Activated naive CD4-positive, alpha-beta T cell treated with anti-CD3 and anti-CD28 coated beads for 36 hours (primary cell): ENCODE results near the gene PTH2. TPM values are rescaled to one million over a fixed set of nuclear protein-coding genes. Genes with fewer than 3 reads are reported as not detected.
A peak's percentile ranks its signal among the peaks of the same experiment; 100 is the strongest.
"Not testable (repeated sequence)": the region's sequence is repeated elsewhere in the genome, so short reads cannot be mapped to it uniquely, and the experiment has no call there.

Experiments used
- CTCF ChIA-PET: fragments of 350-600 bp; sonication (Branson Sonifier 250); formaldehyde crosslinking; loops from one replicate; lab custom pipeline; 2021; ENCODE audit warnings: antibody characterized with exemption; lab: Charles Lee
- DNase-seq: peaks from one replicate; pipeline ENCODE4 v3.0.0-alpha.2; 2020
- H3K27ac Mint-ChIP-seq: one replicate; pipeline ENCODE4 v1.8.0; 2021; ENCODE audit warnings: mild to moderate bottlenecking, mixed read lengths
- H3K27me3 Mint-ChIP-seq: one replicate; pipeline ENCODE4 v1.8.0; 2021; ENCODE audit warnings: low read depth, mixed read lengths
- H3K36me3 Mint-ChIP-seq: one replicate; pipeline ENCODE4 v1.8.0; 2021; ENCODE audit warnings: low read depth, mixed read lengths
- H3K4me1 Mint-ChIP-seq: one replicate; pipeline ENCODE4 v1.8.0; 2021; ENCODE audit warnings: low read depth, mixed read lengths
- H3K4me3 Mint-ChIP-seq: one replicate; pipeline ENCODE4 v1.8.0; 2021; ENCODE audit warnings: mild to moderate bottlenecking, moderate library complexity, mixed read lengths
- H3K9me3 Mint-ChIP-seq: one replicate; pipeline ENCODE4 v1.8.0; 2021; ENCODE audit warnings: mixed read lengths
- intact Hi-C: fragments of 100-400 bp; cut with micrococcal nuclease; formaldehyde crosslinking; loops from one replicate; pipeline ENCODE4 v1.15.1; 2023
- total RNA-seq, 2 experiments: library from RNA; stranded (reverse); gene quantifications; one replicate each; pipeline ENCODE4 v1.2.3, GENCODE V29; 2021

Gene PTH2
- total RNA-seq, result not detected

- no peaks in the 10 kb centered on the region for H3K36me3 Mint-ChIP-seq
- peaks cover 49% of the 10 kb centered on the region for H3K4me1 Mint-ChIP-seq
- H3K9me3 Mint-ChIP-seq, result no peaks in the 10 kb centered on the region
- H3K27me3 Mint-ChIP-seq, result peaks cover 77% of the 10 kb centered on the region
- DNase-seq, result no peak
- peak within 1 kb of the TSS; percentile 65 for H3K4me3 Mint-ChIP-seq
- CTCF ChIA-PET, result interaction anchor here (1.0 to 1.1 kb wide), 2 partner anchors 47 to 50 kb away, joined by 3 to 6 read pairs; partner anchors contain the start of gene FLT3LG
- no peak within 1 kb of the TSS for H3K27ac Mint-ChIP-seq
- intact Hi-C loops, result loop anchor here (2.0 kb wide), 1 partner anchor 31 kb away; no protein-coding TSS in a partner anchor
These were observed at the start of gene PTH2 for GRCh38 chr19:49423071-49423984. Gene PTH2 (minus strand): TSS chr19:49423441. CDS start chr19:49423339, 102 bp downstream.

- intact Hi-C loops, result loop anchor here (1.0 kb wide), 1 partner anchor 247 kb away; no protein-coding TSS in a partner anchor
- H3K4me1 Mint-ChIP-seq, result peaks cover 69% of the 10 kb centered on the region
- no peaks in the 10 kb centered on the region for H3K9me3 Mint-ChIP-seq
- H3K36me3 Mint-ChIP-seq, result peaks cover 12% of the 10 kb centered on the region
- peak overlapping the region; percentile 95 for H3K27ac Mint-ChIP-seq
- CTCF ChIA-PET, result interaction anchor here (0.5 to 2.2 kb wide), 22 partner anchors 12 to 207 kb away, joined by 3 to 13 read pairs (median 4); partner anchors contain the start of genes ALDH16A1, PIH1D1 and PRRG2
- no peaks in the 10 kb centered on the region for H3K27me3 Mint-ChIP-seq
- peak overlapping the region; percentile 88 for H3K4me3 Mint-ChIP-seq
- peak; percentile 37 for DNase-seq
These were observed 49.7 kb upstream of the PTH2 start for GRCh38 chr19:49472936-49473335.

- intact Hi-C loops, result loop anchor here (1.0 to 2.0 kb wide), 5 partner anchors 17 to 204 kb away; partner anchors contain the start of genes ALDH16A1 and KASH5
- CTCF ChIA-PET, result interaction anchor here (0.7 to 2.7 kb wide), 16 partner anchors 8 to 357 kb away, joined by 3 to 18 read pairs (median 4); partner anchors contain the start of genes ALDH16A1, LIN7B, PIH1D1 and PTH2
- peaks cover 7% of the 10 kb centered on the region for H3K36me3 Mint-ChIP-seq
- DNase-seq, result no peak
- peaks cover 52% of the 10 kb centered on the region for H3K4me1 Mint-ChIP-seq
- H3K4me3 Mint-ChIP-seq, result peak overlapping the region; percentile 29
- H3K27ac Mint-ChIP-seq, result peak overlapping the region; percentile 84
- H3K9me3 Mint-ChIP-seq, result no peaks in the 10 kb centered on the region
- no peaks in the 10 kb centered on the region for H3K27me3 Mint-ChIP-seq
These were observed 47.4 kb upstream of the PTH2 start for GRCh38 chr19:49470615-49470978.

GRCh38 chr19:49469828-49470614 is 46.8 kb upstream of the PTH2 start:
- Mint-ChIP-seq H3K4me3 (peak overlapping the region; percentile 29), H3K27me3 (no peaks in the 10 kb centered on the region), H3K9me3 (no peaks in the 10 kb centered on the region), H3K36me3 (peaks cover 7% of the 10 kb centered on the region), H3K27ac (peak overlapping the region; percentile 84), H3K4me1 (peaks cover 51% of the 10 kb centered on the region)
- intact Hi-C loops, result loop anchor here (1.0 to 2.0 kb wide), 6 partner anchors 17 to 244 kb away; partner anchors contain the start of genes ALDH16A1 and KASH5
- peak; percentile 90 for DNase-seq
- CTCF ChIA-PET, result interaction anchor here (0.8 to 2.7 kb wide), 16 partner anchors 9 to 356 kb away, joined by 3 to 18 read pairs (median 4); partner anchors contain the start of genes ALDH16A1, LIN7B, PIH1D1 and PTH2

- Mint-ChIP-seq H3K27ac (peak overlapping the region; percentile 96), H3K9me3 (no peaks in the 10 kb centered on the region), H3K4me1 (peaks cover 48% of the 10 kb centered on the region), H3K4me3 (peak overlapping the region; percentile 43), H3K36me3 (peaks cover 7% of the 10 kb centered on the region), H3K27me3 (no peaks in the 10 kb centered on the region)
- intact Hi-C loops, result loop anchor here (1.0 kb wide), 1 partner anchor 243 kb away; no protein-coding TSS in a partner anchor
- peak; percentile 90 for DNase-seq
- CTCF ChIA-PET, result interaction anchor here (0.6 to 2.7 kb wide), 5 partner anchors 10 to 167 kb away, joined by 3 to 18 read pairs (median 5); no protein-coding TSS in a partner anchor
These were observed 45.7 kb upstream of the PTH2 start for GRCh38 chr19:49468746-49469447.

GRCh38 chr19:49468199-49468598 is 45.0 kb upstream of the PTH2 start:
- H3K4me3 Mint-ChIP-seq, result no peak overlapping the region
- H3K27ac Mint-ChIP-seq, result no peak overlapping the region
- H3K9me3 Mint-ChIP-seq, result no peaks in the 10 kb centered on the region
- no peak for DNase-seq
- peaks cover 7% of the 10 kb centered on the region for H3K36me3 Mint-ChIP-seq
- intact Hi-C loops, result no loop called here
- H3K27me3 Mint-ChIP-seq, result no peaks in the 10 kb centered on the region
- H3K4me1 Mint-ChIP-seq, result peaks cover 42% of the 10 kb centered on the region
- CTCF ChIA-PET, result interaction anchor here (0.6 to 0.7 kb wide), 2 partner anchors 55 to 92 kb away, joined by 3 read pairs; no protein-coding TSS in a partner anchor

GRCh38 chr19:49465371-49465770 is 42.1 kb upstream of the PTH2 start:
- Mint-ChIP-seq H3K4me1 (peaks cover 19% of the 10 kb centered on the region), H3K27ac (no peak overlapping the region), H3K4me3 (no peak overlapping the region), H3K36me3 (peaks cover 8% of the 10 kb centered on the region), H3K9me3 (no peaks in the 10 kb centered on the region), H3K27me3 (no peaks in the 10 kb centered on the region)
- CTCF ChIA-PET, result interaction anchor here (1.2 kb wide), 1 partner anchor 10 kb away, joined by 3 read pairs; no protein-coding TSS in a partner anchor
- no peak for DNase-seq
- intact Hi-C loops, result no loop called here

- peaks cover 11% of the 10 kb centered on the region for H3K36me3 Mint-ChIP-seq
- no peak for DNase-seq
- H3K9me3 Mint-ChIP-seq, result no peaks in the 10 kb centered on the region
- H3K27me3 Mint-ChIP-seq, result no peaks in the 10 kb centered on the region
- peaks cover 8% of the 10 kb centered on the region for H3K4me1 Mint-ChIP-seq
- H3K4me3 Mint-ChIP-seq, result no peak overlapping the region
- CTCF ChIA-PET, result interaction anchor here (1.2 kb wide), 1 partner anchor 12 kb away, joined by 3 read pairs; no protein-coding TSS in a partner anchor
- intact Hi-C loops, result no loop called here
- H3K27ac Mint-ChIP-seq, result no peak overlapping the region
These were observed 40.9 kb upstream of the PTH2 start for GRCh38 chr19:49463960-49464740.

GRCh38 chr19:49462492-49462891 is 39.3 kb upstream of the PTH2 start:
- Mint-ChIP-seq H3K4me1 (no peaks in the 10 kb centered on the region), H3K9me3 (no peaks in the 10 kb centered on the region), H3K27ac (no peak overlapping the region), H3K27me3 (no peaks in the 10 kb centered on the region), H3K4me3 (no peak overlapping the region), H3K36me3 (peaks cover 6% of the 10 kb centered on the region)
- no peak for DNase-seq
- CTCF ChIA-PET, result no interaction called here
- intact Hi-C loops, result no loop called here

GRCh38 chr19:49461656-49462055 is 38.4 kb upstream of the PTH2 start:
- peaks cover 2% of the 10 kb centered on the region for H3K4me1 Mint-ChIP-seq
- no peak overlapping the region for H3K27ac Mint-ChIP-seq
- CTCF ChIA-PET, result no interaction called here
- peaks cover 8% of the 10 kb centered on the region for H3K36me3 Mint-ChIP-seq
- no peak for DNase-seq
- no peaks in the 10 kb centered on the region for H3K9me3 Mint-ChIP-seq
- intact Hi-C loops, result no loop called here
- H3K27me3 Mint-ChIP-seq, result no peaks in the 10 kb centered on the region
- H3K4me3 Mint-ChIP-seq, result no peak overlapping the region

- H3K4me1 Mint-ChIP-seq, intact Hi-C loops, H3K36me3 Mint-ChIP-seq, DNase-seq, H3K4me3 Mint-ChIP-seq, H3K27ac Mint-ChIP-seq, H3K9me3 Mint-ChIP-seq, H3K27me3 Mint-ChIP-seq, CTCF ChIA-PET: not testable (repeated sequence)
These were observed 37.9 kb upstream of the PTH2 start for GRCh38 chr19:49461130-49461529.
